NOMO-1 treated with dmso at 0.1 percent for 144 hours (cell line): ENCODE data around the gene SLC5A10.

Experiments
- DNase-seq: peaks from one replicate; lab custom pipeline; 2025; ENCODE audit not compliant: unreplicated experiment; lab: John Stamatoyannopoulos, UW

SLC5A10 gene

GRCh38 chr17:19001907-19002590 lies 50.1 kb downstream of the SLC5A10 start:
- DNase-seq = no peak

- DNase-seq = no peak
These were observed 51.0 kb downstream of the SLC5A10 start for GRCh38 chr17:19002805-19003542.

GRCh38 chr17:19003543-19004420 lies 51.8 kb downstream of the SLC5A10 start:
- no peak for DNase-seq

- peak; percentile 55 for DNase-seq
These were observed 52.6 kb downstream of the SLC5A10 start, which contains the start of gene FAM83G for GRCh38 chr17:19004421-19005136. FAM83G (minus strand) TSS chr17:19004764; CDS start chr17:19004041, 723 bp downstream.

- DNase-seq = no peak
These were observed 53.3 kb downstream of the SLC5A10 start for GRCh38 chr17:19005137-19005773.

- no peak for DNase-seq
These were observed 53.9 kb downstream of the SLC5A10 start for GRCh38 chr17:19005789-19006430.

- no peak for DNase-seq
These were observed 54.7 kb downstream of the SLC5A10 start for GRCh38 chr17:19006698-19007097.

- no peak for DNase-seq
These were observed 58.0 kb downstream of the SLC5A10 start for GRCh38 chr17:19009970-19010369.

- DNase-seq = no peak
These were observed 59.0 kb downstream of the SLC5A10 start for GRCh38 chr17:19010729-19011505.

GRCh38 chr17:19011581-19011980 lies 59.6 kb downstream of the SLC5A10 start:
- no peak for DNase-seq

- DNase-seq = no peak
These were observed 60.5 kb downstream of the SLC5A10 start for GRCh38 chr17:19012171-19013080.

GRCh38 chr17:19013226-19013625 lies 61.3 kb downstream of the SLC5A10 start:
- DNase-seq = no peak

GRCh38 chr17:19013806-19014627 lies 62.1 kb downstream of the SLC5A10 start:
- DNase-seq = no peak

- DNase-seq = no peak
These were observed 62.8 kb downstream of the SLC5A10 start for GRCh38 chr17:19014628-19015215.

- DNase-seq = no peak
These were observed 63.5 kb downstream of the SLC5A10 start for GRCh38 chr17:19015428-19015827.

- no peak for DNase-seq
These were observed 64.3 kb downstream of the SLC5A10 start for GRCh38 chr17:19016297-19016696.

- no peak for DNase-seq
These were observed 64.9 kb downstream of the SLC5A10 start for GRCh38 chr17:19016881-19017280.
